Keratinocyte (primary cell): ENCODE results near the gene PRR33. TPM values are rescaled to one million over a fixed set of nuclear protein-coding genes. Genes with fewer than 3 reads are reported as not detected.

Experiments
- DNase-seq: peaks from one replicate; pipeline ENCODE4 v3.0.0-alpha.2; 2011; ENCODE audit warnings: low read depth, missing footprints, low spot score
- FAIRE-seq: peaks from 2 replicates; lab custom pipeline; 2011; peaks lifted over from hg19 to GRCh38; lab: Jason Lieb, UNC
- H2AFZ ChIP-seq: 2 replicates; pipeline ENCODE4 v1.6.0; 2012; ENCODE audit warnings: low read length, control low read depth, inconsistent platforms; ENCODE audit not compliant: control insufficient read depth
- H3K27ac ChIP-seq: 2 replicates; pipeline ENCODE4 v1.5.1; 2011; ENCODE audit warnings: low read length; ENCODE audit not compliant: control insufficient read depth, insufficient read depth
- H3K27me3 ChIP-seq: 3 replicates; pipeline ENCODE4 v1.6.0; 2011; ENCODE audit warnings: low read length; ENCODE audit not compliant: control insufficient read depth, insufficient read depth; ENCODE audit errors: extremely low read depth
- H3K36me3 ChIP-seq, 2 experiments: 2 replicates in 1 of 2; 3 replicates in 1 of 2; pipeline ENCODE4 v1.5.1; 2011; ENCODE audit warnings: low read length in 2 of 2, mild to moderate bottlenecking in 1 of 2; ENCODE audit not compliant: control insufficient read depth in 2 of 2, insufficient read depth in 2 of 2; ENCODE audit errors: extremely low read depth in 1 of 2
- H3K4me1 ChIP-seq: 3 replicates; pipeline ENCODE4 v1.5.1; 2011; ENCODE audit warnings: low read length; ENCODE audit not compliant: control insufficient read depth, insufficient read depth; ENCODE audit errors: extremely low read depth
- H3K4me2 ChIP-seq: 3 replicates; pipeline ENCODE4 v1.6.0; 2011; ENCODE audit warnings: low read depth, low read length; ENCODE audit not compliant: control insufficient read depth, insufficient read depth; ENCODE audit errors: extremely low read depth
- H3K4me3 ChIP-seq, 3 experiments: fragments of 200-600 bp in 1 of 3; sonication (generic) in 1 of 3; 2 replicates in 2 of 3; 3 replicates in 1 of 3; pipeline ENCODE4 v1.5.1; 2011 to 2016; ENCODE audit warnings: low read length in 3 of 3, mild to moderate bottlenecking in 3 of 3, control low read depth in 2 of 3, inconsistent platforms in 1 of 3, low read depth in 1 of 3, mixed read lengths in 1 of 3, mixed run types in 1 of 3, moderate library complexity in 1 of 3; ENCODE audit not compliant: control insufficient read depth in 2 of 3, insufficient read depth in 2 of 3; ENCODE audit errors: extremely low read depth in 1 of 3
- H3K79me2 ChIP-seq: 2 replicates; pipeline ENCODE4 v1.6.0; 2012; ENCODE audit warnings: low read length; ENCODE audit not compliant: control insufficient read depth, insufficient read depth
- H3K9ac ChIP-seq: 3 replicates; pipeline ENCODE4 v1.6.0; 2011; ENCODE audit warnings: low read length; ENCODE audit not compliant: control insufficient read depth, insufficient read depth; ENCODE audit errors: extremely low read depth
- H3K9me1 ChIP-seq: 3 replicates; pipeline ENCODE4 v1.6.0; 2011; ENCODE audit warnings: low read length; ENCODE audit not compliant: control insufficient read depth, insufficient read depth; ENCODE audit errors: extremely low read depth
- H3K9me3 ChIP-seq: 2 replicates; pipeline ENCODE4 v1.5.1; 2012; ENCODE audit warnings: low read depth, low read length; ENCODE audit not compliant: control insufficient read depth
- H4K20me1 ChIP-seq: 3 replicates; pipeline ENCODE4 v1.6.0; 2011; ENCODE audit warnings: low read length; ENCODE audit not compliant: control insufficient read depth, insufficient read depth; ENCODE audit errors: extremely low read depth
- EZH2 ChIP-seq: IDR thresholded peaks from one replicate; pipeline ENCODE4 v1.6.1; 2012; ENCODE audit warnings: inconsistent platforms, mild to moderate bottlenecking, low read length, moderate library complexity
- dilution Hi-C: fragments of 300-500 bp; cut with MboI; formaldehyde crosslinking; loops from one replicate; pipeline ENCODE4 v1.7.0; 2020; ENCODE audit warnings: low sequenced_read_pairs; ENCODE audit not compliant: extremely low pct_ligation_motif_present
- polyA plus RNA-seq, 5 experiments: library from polyadenylated mRNA; depleted of rRNA in 3 of 5; stranded (reverse) in 3 of 5; stranded (forward) in 1 of 5; unstranded in 1 of 5; fragments of >200 nt; gene quantifications; 1 replicate in 1 of 5; 2 replicates in 3 of 5; 3 replicates in 1 of 5; pipeline versions ENCODE4 v1.2.1 to v1.2.3, GENCODE V29; 2011 to 2012; ENCODE audit warnings: missing spikeins in 2 of 5, low read depth in 1 of 5, low replicate concordance in 1 of 5
- TF ChIP-seq, protein P1 (sequence below), 3 experiments: IDR thresholded peaks in 1 of 3; conservative IDR thresholded peaks in 1 of 3; optimal IDR thresholded peaks in 1 of 3; 2 replicates in 2 of 3; 3 replicates in 1 of 3; pipeline versions ENCODE3 to v1.5.1; 2011; ENCODE audit warnings: low read length in 3 of 3, mild to moderate bottlenecking in 3 of 3, moderate library complexity in 2 of 3, control low read depth in 1 of 3, inconsistent platforms in 1 of 3; ENCODE audit not compliant: insufficient read depth in 2 of 3; ENCODE audit errors: extremely low read depth in 1 of 3

The PRR33 gene
- polyA plus RNA-seq, 1 donor (not counting 4 experiments of a cell fraction or from before 2014, with no cell fraction given): not detected

DNA sequence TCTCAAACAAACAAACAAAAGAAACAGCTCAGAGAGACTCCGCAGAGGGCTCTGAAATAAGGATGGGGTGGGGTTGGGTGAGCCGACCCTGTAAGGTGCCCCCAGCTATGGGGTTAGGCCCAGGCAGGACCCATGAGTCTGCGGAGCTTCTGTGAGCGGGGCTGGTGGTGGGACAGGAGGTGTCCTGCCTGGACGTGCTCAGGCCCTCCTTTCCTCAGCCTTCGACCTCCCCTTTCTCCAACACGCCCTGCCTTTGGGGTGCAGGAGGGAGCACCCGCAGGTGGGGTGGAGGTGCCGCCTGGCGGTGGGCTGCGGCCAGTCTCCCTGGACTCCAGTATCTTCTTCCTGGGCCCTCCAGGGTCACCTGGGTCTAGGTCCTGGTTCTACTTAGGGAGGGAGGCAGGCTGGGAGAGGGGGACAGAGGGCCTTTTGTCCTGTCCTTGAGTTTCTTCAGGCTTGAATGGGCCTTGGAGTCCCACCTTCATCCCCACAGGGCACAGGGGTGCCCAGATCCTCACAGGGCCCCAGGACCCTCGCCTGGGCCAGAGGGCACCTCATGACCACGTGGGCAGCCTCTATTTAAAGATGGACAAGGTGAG is 12.3 kb downstream of the PRR33 start:
- no peak for FAIRE-seq
- Histone ChIP-seq H3K36me3 (no peaks in the 10 kb centered on the region), H4K20me1 (no peaks in the 10 kb centered on the region), H3K9me1 (no peaks in the 10 kb centered on the region), H3K27ac (no peak overlapping the region), H3K4me2 (no peak overlapping the region), H3K4me3 (no peak overlapping the region), H2AFZ (no peak overlapping the region), H3K27me3 (peaks cover 6% of the 10 kb centered on the region), H3K79me2 (no peaks in the 10 kb centered on the region), H3K4me1 (peaks cover 19% of the 10 kb centered on the region), H3K9me3 (no peaks in the 10 kb centered on the region), H3K9ac (no peak overlapping the region)
- TF ChIP-seq, protein P1, sequence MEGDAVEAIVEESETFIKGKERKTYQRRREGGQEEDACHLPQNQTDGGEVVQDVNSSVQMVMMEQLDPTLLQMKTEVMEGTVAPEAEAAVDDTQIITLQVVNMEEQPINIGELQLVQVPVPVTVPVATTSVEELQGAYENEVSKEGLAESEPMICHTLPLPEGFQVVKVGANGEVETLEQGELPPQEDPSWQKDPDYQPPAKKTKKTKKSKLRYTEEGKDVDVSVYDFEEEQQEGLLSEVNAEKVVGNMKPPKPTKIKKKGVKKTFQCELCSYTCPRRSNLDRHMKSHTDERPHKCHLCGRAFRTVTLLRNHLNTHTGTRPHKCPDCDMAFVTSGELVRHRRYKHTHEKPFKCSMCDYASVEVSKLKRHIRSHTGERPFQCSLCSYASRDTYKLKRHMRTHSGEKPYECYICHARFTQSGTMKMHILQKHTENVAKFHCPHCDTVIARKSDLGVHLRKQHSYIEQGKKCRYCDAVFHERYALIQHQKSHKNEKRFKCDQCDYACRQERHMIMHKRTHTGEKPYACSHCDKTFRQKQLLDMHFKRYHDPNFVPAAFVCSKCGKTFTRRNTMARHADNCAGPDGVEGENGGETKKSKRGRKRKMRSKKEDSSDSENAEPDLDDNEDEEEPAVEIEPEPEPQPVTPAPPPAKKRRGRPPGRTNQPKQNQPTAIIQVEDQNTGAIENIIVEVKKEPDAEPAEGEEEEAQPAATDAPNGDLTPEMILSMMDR (optimal IDR thresholded peaks at IDR 0.05 in 1 of 3, IDR thresholded peaks at IDR 0.05 in 1 of 3, conservative IDR thresholded peaks at IDR 0.05 in 1 of 3; ENCODE audit: extremely low read depth in 1 of 3, insufficient read depth in 2 of 3, low read length in 3 of 3): peak in 2 of 3 experiments; percentile 43 to 64
- TF ChIP-seq EZH2: no peak
- dilution Hi-C loops: no loop called here
- DNase-seq: no peak

DNA sequence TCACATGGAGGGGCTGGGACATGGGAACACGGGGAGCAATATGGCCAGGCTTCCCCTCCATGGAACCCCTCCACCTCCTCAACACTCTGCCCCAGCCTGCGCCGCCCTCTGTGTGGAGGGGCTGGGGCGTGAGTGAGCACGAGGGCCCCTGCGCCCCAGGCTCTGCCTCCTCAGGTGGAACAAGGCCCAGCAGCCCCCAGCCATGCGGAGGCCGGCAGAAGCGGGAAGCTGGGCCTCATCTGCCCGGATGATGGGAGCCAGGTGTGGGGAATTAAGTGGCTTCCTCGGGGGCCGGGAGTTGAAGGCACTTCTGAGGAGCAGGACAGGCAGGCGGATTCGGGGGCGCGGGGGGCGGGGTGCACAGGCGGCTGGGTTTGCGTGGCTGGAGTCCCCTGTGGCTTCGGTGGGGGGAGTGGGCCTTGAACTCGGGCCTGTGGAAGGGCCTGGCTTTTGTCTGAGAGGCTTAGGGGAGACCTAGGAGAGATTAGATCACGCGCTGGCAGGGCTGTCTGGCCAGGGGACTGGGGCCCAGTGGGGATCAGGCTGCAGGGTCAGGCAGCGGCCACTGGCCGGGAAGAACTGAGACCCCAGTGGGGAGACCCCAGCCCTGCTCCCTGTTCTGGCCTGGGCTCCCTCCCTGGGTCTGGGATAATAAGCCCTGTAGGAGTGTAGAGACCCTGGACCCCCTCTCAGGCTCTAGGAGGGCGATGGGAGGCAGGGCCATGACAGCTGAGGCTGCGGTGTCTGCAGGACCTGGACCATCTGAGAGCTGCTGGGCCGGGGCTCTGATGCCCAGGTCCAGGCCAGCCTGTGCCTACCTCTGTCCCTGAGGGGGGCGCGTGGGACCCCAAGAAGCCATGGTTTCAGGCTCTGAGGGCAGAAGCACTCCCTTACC is 13.3 kb downstream of the PRR33 start:
- Histone ChIP-seq H3K9me1 (no peaks in the 10 kb centered on the region), H3K4me1 (peaks cover 21% of the 10 kb centered on the region), H3K4me3 (no peak overlapping the region), H3K9ac (no peak overlapping the region), H3K79me2 (no peaks in the 10 kb centered on the region), H3K36me3 (no peaks in the 10 kb centered on the region), H3K27me3 (peaks cover 6% of the 10 kb centered on the region), H3K27ac (no peak overlapping the region), H3K9me3 (no peaks in the 10 kb centered on the region), H2AFZ (no peak overlapping the region), H4K20me1 (no peaks in the 10 kb centered on the region), H3K4me2 (no peak overlapping the region)
- no peak for FAIRE-seq
- no peak for TF ChIP-seq EZH2
- TF ChIP-seq, protein P1 (optimal IDR thresholded peaks at IDR 0.05 in 1 of 3, IDR thresholded peaks at IDR 0.05 in 1 of 3, conservative IDR thresholded peaks at IDR 0.05 in 1 of 3; ENCODE audit: extremely low read depth in 1 of 3, insufficient read depth in 2 of 3, low read length in 3 of 3): no peak
- dilution Hi-C loops: no loop called here
- no peak for DNase-seq
